ACC112 (cell line): Measurements from ENCODE around the gene PPA2.
"Not testable (repeated sequence)": the region's sequence is repeated elsewhere in the genome, so short reads cannot be mapped to it uniquely, and the experiment has no call there.

Experiments used
- H2AFZ ChIP-seq: fragments of 200-600 bp; sonication (generic); one replicate; pipeline ENCODE4 v1.6.0; 2017; ENCODE audit warnings: antibody characterized with exemption, low read length; ENCODE audit not compliant: unreplicated experiment
- H3K27ac ChIP-seq: fragments of 200-600 bp; sonication (generic); 2 replicates; pipeline ENCODE4 v1.5.1; 2014; ENCODE audit warnings: low read depth, mild to moderate bottlenecking, antibody characterized with exemption, low read length, moderate library complexity
- H3K27me3 ChIP-seq: fragments of 200-600 bp; sonication (generic); 2 replicates; pipeline ENCODE4 v1.6.1; 2014; ENCODE audit warnings: mild to moderate bottlenecking, antibody characterized with exemption, low read length, moderate library complexity, mixed read lengths; ENCODE audit not compliant: insufficient read depth
- H3K36me3 ChIP-seq: fragments of 200-600 bp; sonication (generic); 2 replicates; pipeline ENCODE4 v1.6.1; 2016; ENCODE audit warnings: mild to moderate bottlenecking, antibody characterized with exemption, low read length, moderate library complexity, mixed read lengths; ENCODE audit not compliant: insufficient read depth
- H3K4me1 ChIP-seq: fragments of 200-600 bp; sonication (generic); one replicate; pipeline ENCODE4 v1.6.1; 2016; ENCODE audit warnings: low read length, mixed read lengths; ENCODE audit not compliant: insufficient read depth, unreplicated experiment, control insufficient read depth
- H3K4me3 ChIP-seq: fragments of 200-600 bp; sonication (generic); 2 replicates; pipeline ENCODE4 v1.5.1; 2014; ENCODE audit warnings: mild to moderate bottlenecking, low read depth, low read length
- H3K79me2 ChIP-seq: fragments of 200-600 bp; sonication (generic); one replicate; pipeline ENCODE4 v1.6.0; 2016; ENCODE audit warnings: low read length; ENCODE audit not compliant: control insufficient read depth, unreplicated experiment, insufficient read depth

PPA2 gene

GRCh38 chr4:105460306-105460705 lies 13.6 kb downstream of the PPA2 start:
- Histone ChIP-seq H2AFZ (no peak overlapping the region), H3K4me1 (no peaks in the 10 kb centered on the region), H3K79me2 (peaks cover 3% of the 10 kb centered on the region), H3K27me3 (no peaks in the 10 kb centered on the region), H3K4me3 (no peak overlapping the region), H3K27ac (no peak overlapping the region), H3K36me3 (0 out of 2 replicates have a peak, but pooled peaks cover 2% of the 10 kb centered on the region)

- H3K4me1 ChIP-seq, H3K36me3 ChIP-seq: not testable (repeated sequence)
Measured at GRCh38 chr4:105458541-105458940, 15.3 kb downstream of the PPA2 start.

GRCh38 chr4:105458001-105458400 lies 15.9 kb downstream of the PPA2 start:
- no peak overlapping the region for H2AFZ ChIP-seq
- H3K27ac ChIP-seq, result no peak overlapping the region
- no peaks in the 10 kb centered on the region for H3K27me3 ChIP-seq
- H3K4me3 ChIP-seq, result no peak overlapping the region
- H3K36me3 ChIP-seq, result peaks cover 11% of the 10 kb centered on the region; the same call in 1 of the 2 replicates
- H3K79me2 ChIP-seq, result peaks cover 3% of the 10 kb centered on the region
- H3K4me1 ChIP-seq, result no peaks in the 10 kb centered on the region

More at GRCh38 chr4:105458541-105458940, 15.3 kb downstream of the PPA2 start:
- H3K4me3 ChIP-seq, H2AFZ ChIP-seq, H3K79me2 ChIP-seq, H3K27ac ChIP-seq, H3K27me3 ChIP-seq: not testable (repeated sequence)

- no peaks in the 10 kb centered on the region for H3K79me2 ChIP-seq
- H3K36me3 ChIP-seq, result peaks cover 13% of the 10 kb centered on the region
- no peak overlapping the region for H3K27ac ChIP-seq
Measured at GRCh38 chr4:105455998-105456397, 17.9 kb downstream of the PPA2 start.

GRCh38 chr4:105455182-105455581 lies 18.7 kb downstream of the PPA2 start:
- Histone ChIP-seq H2AFZ (no peak overlapping the region), H3K4me3 (no peak overlapping the region), H3K27me3 (no peaks in the 10 kb centered on the region), H3K79me2 (no peaks in the 10 kb centered on the region), H3K36me3 (peaks cover 14% of the 10 kb centered on the region), H3K27ac (no peak overlapping the region), H3K4me1 (no peaks in the 10 kb centered on the region)

More at GRCh38 chr4:105455998-105456397, 17.9 kb downstream of the PPA2 start:
- Histone ChIP-seq H3K4me3 (no peak overlapping the region), H3K27me3 (no peaks in the 10 kb centered on the region), H2AFZ (no peak overlapping the region), H3K4me1 (no peaks in the 10 kb centered on the region)

GRCh38 chr4:105453550-105454205 lies 20.2 kb downstream of the PPA2 start:
- H3K27ac ChIP-seq, result no peak overlapping the region
- no peaks in the 10 kb centered on the region for H3K27me3 ChIP-seq
- H3K4me3 ChIP-seq, result no peak overlapping the region
- peaks cover 18% of the 10 kb centered on the region for H3K36me3 ChIP-seq
- no peaks in the 10 kb centered on the region for H3K4me1 ChIP-seq
- no peaks in the 10 kb centered on the region for H3K79me2 ChIP-seq
- no peak overlapping the region for H2AFZ ChIP-seq

- Histone ChIP-seq H3K27ac (no peak overlapping the region), H3K4me3 (no peak overlapping the region), H3K27me3 (no peaks in the 10 kb centered on the region)
Measured at GRCh38 chr4:105451346-105451745, 22.5 kb downstream of the PPA2 start.

GRCh38 chr4:105440890-105441289 lies 33.0 kb downstream of the PPA2 start:
- Histone ChIP-seq H3K79me2 (no peaks in the 10 kb centered on the region), H3K27me3 (no peaks in the 10 kb centered on the region), H3K27ac (no peak overlapping the region), H3K4me3 (no peak overlapping the region), H3K36me3 (peaks cover 25% of the 10 kb centered on the region), H3K4me1 (no peaks in the 10 kb centered on the region), H2AFZ (no peak overlapping the region)

More at GRCh38 chr4:105451346-105451745, 22.5 kb downstream of the PPA2 start:
- Histone ChIP-seq H3K36me3 (peaks cover 18% of the 10 kb centered on the region), H3K79me2 (no peaks in the 10 kb centered on the region), H2AFZ (no peak overlapping the region), H3K4me1 (no peaks in the 10 kb centered on the region)

GRCh38 chr4:105437637-105438036 lies 36.2 kb downstream of the PPA2 start:
- Histone ChIP-seq H3K4me3 (no peak overlapping the region), H3K4me1 (no peaks in the 10 kb centered on the region), H3K36me3 (peaks cover 44% of the 10 kb centered on the region), H3K27ac (no peak overlapping the region), H3K27me3 (no peaks in the 10 kb centered on the region), H3K79me2 (no peaks in the 10 kb centered on the region), H2AFZ (no peak overlapping the region)

GRCh38 chr4:105436414-105436813 lies 37.4 kb downstream of the PPA2 start:
- Histone ChIP-seq H3K79me2 (no peaks in the 10 kb centered on the region), H3K36me3 (peaks cover 52% of the 10 kb centered on the region), H3K4me3 (no peak overlapping the region), H3K4me1 (no peaks in the 10 kb centered on the region), H3K27me3 (no peaks in the 10 kb centered on the region), H2AFZ (no peak overlapping the region), H3K27ac (no peak overlapping the region)

GRCh38 chr4:105434940-105435339 lies 38.9 kb downstream of the PPA2 start:
- Histone ChIP-seq H3K27ac (no peak overlapping the region), H3K4me1 (no peaks in the 10 kb centered on the region), H3K4me3 (no peak overlapping the region), H2AFZ (no peak overlapping the region), H3K36me3 (peaks cover 48% of the 10 kb centered on the region), H3K27me3 (no peaks in the 10 kb centered on the region), H3K79me2 (no peaks in the 10 kb centered on the region)
